ENCODE results near the gene DMAP1. TPM values are rescaled to one million over a fixed set of nuclear protein-coding genes. Genes with fewer than 3 reads are reported as not detected.
"Not testable (repeated sequence)": the region's sequence is repeated elsewhere in the genome, so short reads cannot be mapped to it uniquely, and the experiment has no call there.

Gene DMAP1, protein sequence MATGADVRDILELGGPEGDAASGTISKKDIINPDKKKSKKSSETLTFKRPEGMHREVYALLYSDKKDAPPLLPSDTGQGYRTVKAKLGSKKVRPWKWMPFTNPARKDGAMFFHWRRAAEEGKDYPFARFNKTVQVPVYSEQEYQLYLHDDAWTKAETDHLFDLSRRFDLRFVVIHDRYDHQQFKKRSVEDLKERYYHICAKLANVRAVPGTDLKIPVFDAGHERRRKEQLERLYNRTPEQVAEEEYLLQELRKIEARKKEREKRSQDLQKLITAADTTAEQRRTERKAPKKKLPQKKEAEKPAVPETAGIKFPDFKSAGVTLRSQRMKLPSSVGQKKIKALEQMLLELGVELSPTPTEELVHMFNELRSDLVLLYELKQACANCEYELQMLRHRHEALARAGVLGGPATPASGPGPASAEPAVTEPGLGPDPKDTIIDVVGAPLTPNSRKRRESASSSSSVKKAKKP
- total RNA-seq: 28.8 TPM
- long read RNA-seq, transcript DMAP1-202 (11 exons, 1,545 nt): minor isoform, 7 of 74 reads
- long read RNA-seq, transcript DMAP1-203 (10 exons, 1,730 nt): minor isoform, 16 of 74 reads
- long read RNA-seq, transcript DMAP1-201 (11 exons, 1,552 nt): major isoform, 42 of 74 reads
- long read RNA-seq, partial matches to known transcripts: 3 of 74 reads
- long read RNA-seq, other reads (novel, unspliced or antisense): 6 of 74 reads

DNA sequence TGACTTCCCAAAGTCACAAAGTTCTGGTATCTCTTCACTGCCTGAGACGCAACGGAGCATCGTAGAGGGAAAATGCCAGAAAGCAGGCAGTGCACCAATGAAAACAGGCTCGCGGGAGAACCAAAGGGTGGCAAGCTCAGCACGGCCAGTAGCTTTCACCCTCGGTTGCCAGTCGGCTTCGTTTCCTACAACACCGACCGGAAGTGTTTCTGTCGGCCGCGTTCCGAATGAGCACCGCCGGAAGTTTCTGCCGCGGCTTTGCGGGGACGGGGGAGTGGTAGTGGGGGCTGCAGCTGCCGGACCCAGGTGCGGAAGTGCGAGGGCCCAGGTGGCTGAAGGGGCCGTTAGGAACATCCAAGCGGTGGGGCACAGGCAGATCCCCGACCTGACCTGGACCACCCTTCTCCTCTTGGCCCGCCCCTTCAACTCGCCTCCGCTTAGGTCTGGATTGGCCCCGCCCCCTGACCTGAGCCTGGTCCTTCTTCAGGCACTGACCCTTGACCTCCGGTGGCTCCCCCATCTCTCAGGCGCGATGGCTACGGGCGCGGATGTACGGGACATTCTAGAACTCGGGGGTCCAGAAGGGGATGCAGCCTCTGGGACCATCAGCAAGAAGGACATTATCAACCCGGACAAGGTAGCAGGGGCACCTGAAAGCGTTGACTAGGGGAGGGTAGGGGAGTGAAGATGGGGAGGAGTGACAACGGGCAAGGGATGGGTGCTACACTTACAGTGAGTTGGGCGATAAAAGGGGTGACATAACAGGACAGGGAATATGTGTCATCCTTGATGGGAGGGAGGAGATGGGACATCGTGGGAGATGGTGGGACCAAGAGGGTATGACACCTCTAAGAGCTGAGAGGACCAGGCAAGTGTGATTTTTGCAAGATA is at the start of gene DMAP1:
Gene DMAP1, plus strand, starts transcription at position 250 of the 891 bp plus-strand sequence. Its CDS starts 283 bp downstream, at position 533.
- ATAC-seq: peak; percentile 91
- intact Hi-C loops (cut with micrococcal nuclease): no loop called here
- DNase-seq: peak; percentile 87

DNA sequence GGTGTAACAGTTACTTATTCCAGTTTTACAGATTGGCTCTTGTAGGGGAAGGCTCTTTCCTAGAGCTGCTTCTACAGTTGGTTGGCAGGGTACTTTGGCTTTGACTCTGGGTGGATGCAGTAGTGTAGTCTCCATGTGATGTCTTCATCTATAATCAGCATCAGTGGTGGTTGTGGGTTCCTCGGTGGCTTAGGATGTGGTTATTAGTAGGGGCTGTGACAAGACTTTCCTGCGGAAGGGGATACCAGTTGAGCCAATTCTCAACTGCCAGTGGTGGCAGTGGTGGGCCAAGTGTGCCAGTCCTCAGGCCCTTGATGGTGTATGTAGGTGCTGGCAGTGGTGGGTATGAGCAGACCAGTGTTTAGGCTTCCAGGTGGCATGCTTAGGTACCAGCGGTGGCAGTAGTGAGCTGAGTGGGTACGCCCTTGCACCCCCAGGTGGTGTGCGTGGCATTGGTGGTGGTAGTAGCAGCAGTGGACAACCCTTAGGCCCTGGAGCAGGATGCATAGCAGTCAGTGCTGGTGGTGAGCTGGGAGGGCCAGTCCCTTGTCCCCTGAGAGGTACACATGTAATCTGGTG is 44.7 kb upstream of the DMAP1 start:
- intact Hi-C loops (cut with micrococcal nuclease): no loop called here
- ATAC-seq (no peak), DNase-seq (no peak)

DNA sequence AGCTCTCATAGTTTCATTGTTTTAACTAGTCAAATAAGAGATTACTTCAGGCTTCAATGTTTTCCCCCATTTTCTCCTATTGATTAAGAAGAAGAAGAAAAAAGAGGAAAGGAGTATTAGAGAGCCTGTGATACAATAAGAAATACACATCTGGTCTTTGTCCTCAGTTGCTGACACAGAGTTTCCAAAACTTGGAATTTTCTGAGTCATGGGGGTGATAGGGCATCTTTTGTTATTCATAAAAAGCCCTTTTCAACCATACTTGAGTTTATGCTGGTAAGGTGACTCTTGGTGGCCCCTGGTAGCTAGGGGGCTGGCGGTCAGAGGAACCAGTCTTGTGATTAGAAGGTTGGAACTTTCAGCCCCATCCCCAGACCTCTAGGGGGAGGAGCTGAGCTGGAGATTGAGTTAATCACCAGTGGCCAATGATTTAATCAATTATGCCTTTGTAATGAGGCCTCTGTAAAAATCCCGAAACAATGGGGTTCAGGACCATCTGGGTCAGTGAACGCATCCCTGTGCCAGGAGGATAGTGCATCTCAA is 42.9 kb upstream of the DMAP1 start:
- intact Hi-C loops (cut with micrococcal nuclease): no loop called here

DNA sequence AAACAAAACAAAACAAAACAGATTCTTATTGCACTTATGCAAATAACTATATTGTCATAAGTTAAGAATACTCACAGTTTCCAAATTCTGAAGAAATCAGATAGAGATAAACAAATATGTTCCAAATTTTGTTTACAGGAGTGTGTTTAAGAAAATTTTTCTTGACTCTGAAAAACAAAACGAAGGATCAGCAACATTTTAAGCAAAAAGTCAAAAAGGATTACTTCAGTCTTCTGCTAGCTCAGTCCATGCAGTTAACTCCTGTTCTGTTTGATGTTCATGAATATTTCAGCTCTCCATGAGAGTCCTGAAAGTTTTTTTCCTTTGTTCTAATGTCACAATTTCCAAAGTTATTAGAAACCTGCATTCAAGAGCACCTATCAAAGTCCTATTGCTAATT is 38.6 kb upstream of the DMAP1 start:
- DNase-seq (no peak), ATAC-seq (no peak)
- intact Hi-C loops (cut with micrococcal nuclease): no loop called here

More for the DNA sequence above, 42.9 kb upstream of the DMAP1 start:
- DNase-seq (no peak), ATAC-seq (no peak)

DNA sequence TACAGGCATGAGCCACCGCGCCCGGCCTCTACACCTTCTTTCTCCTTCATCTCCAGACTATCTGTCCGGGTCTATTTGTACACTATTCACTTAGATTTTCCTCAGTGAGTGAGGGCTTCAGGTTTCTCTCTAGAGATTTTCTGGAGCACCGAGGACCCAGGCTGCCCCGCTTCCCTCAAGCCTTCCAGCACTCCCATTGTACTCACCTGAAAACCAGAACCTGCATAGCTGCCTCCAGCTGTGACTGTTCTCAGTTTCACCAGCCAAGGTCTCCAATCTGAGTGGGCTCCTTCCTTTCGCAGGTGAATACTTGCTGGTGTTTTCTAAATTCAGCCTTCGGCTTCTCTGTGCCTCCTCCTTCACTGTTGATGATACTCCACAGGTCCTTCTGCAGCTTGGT is 12.9 kb upstream of the DMAP1 start:
- no peak for DNase-seq
- intact Hi-C loops (cut with micrococcal nuclease): no loop called here
- ATAC-seq: no peak

DNA sequence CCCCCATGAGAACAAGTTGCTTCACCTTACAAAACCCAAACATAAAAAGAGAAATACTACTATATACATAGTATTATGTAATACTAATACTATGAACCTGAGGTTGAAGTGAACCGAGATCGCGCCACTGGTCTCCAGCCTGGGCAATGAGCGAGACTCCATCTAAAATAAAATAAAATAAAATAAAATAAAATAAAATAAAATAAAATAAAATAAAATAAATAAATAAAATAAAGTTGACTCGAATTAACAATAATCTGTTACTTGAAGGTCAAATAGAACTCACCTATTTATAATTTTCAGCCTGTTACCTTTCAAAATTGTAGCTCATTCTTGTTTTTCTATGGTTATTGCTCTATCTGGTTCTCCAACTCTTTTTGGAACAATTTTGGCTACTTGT is 6.7 kb upstream of the DMAP1 start:
- DNase-seq; intact Hi-C loops (cut with micrococcal nuclease); ATAC-seq: not testable (repeated sequence)

DNA sequence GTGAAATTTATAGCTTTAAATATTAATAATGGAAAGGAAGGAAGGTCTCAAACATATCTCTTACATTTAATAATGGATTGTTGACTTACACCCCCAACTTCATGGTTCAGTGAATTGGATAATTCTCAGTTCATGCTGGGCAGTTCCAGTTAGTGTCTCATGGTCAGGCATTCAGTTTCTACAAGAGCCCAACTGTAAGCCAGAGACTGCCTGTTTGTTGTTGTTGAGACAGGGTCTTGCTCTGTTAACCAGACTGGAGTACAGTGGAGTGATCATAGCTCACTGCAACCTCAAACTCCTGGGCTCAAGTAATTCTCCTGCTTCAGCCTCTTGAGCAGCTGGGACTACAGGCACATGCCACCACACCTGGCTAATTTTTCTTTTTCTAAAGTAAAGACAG is 5.0 kb upstream of the DMAP1 start:
- intact Hi-C loops (cut with micrococcal nuclease): no loop called here
- ATAC-seq (no peak), DNase-seq (no peak)

DNA sequence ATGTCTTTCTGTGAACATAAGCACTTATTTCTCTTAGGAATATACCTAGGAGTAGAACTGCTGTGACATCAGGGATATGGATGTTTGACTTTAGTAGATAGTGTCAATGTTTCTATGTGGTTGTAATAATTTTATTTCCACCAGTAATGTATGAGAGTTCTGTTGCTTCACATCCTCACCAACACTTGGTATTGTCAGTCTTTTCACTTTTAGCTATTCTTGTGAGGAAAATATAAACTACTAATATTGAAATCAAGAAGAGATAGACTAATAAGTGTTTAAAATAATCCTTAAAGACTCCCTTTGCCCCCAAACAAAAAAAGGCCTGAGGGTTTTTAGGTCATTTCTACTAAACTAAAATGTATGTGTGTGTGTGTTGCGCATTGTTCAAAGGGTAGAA is 2.7 kb upstream of the DMAP1 start:
- no peak for ATAC-seq
- DNase-seq: no peak
- intact Hi-C loops (cut with micrococcal nuclease): no loop called here

DNA sequence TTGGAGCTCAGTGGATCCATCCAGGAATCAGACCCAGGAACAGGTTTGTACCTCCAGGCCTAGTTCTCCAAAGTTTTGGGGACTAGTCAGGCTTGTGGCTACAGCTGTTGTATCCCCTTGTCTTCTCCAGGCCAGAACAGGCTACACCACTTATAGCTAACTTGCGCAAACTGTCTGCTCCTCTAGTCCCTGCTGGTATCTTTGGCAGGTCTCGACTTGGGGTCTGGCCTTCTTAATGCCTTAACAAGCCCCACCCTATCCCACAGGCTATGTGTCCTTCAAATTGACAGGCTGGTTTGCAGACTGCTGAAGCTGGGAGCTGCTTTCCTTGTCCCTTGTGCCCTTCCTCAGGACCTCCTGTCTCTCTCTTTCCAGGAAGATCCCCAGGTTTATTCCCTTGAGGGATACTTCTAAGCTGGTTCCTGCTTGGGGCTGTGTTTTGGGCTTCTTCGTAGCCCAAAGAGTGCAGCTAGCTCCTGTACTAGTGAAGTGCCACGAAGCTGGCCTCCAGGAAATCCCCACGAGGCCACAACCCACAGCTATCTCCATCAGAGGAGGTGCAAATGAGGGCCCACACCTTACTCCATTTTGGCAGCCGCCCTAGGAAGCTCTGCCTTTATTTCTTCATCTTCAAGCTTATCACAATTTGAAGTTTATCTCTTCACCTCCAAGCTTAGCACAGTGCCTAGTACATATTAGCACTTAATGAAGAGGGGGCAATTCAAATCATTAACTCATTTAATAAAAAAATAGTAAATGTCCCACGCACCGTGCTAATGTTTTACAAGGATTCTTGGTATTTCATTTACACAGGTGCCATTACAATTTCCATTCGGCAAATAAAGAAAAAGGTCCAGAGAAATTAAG is 683 bp upstream of the DMAP1 start:
- intact Hi-C loops (cut with micrococcal nuclease): no loop called here
- no peak for ATAC-seq
- DNase-seq: no peak

DNA sequence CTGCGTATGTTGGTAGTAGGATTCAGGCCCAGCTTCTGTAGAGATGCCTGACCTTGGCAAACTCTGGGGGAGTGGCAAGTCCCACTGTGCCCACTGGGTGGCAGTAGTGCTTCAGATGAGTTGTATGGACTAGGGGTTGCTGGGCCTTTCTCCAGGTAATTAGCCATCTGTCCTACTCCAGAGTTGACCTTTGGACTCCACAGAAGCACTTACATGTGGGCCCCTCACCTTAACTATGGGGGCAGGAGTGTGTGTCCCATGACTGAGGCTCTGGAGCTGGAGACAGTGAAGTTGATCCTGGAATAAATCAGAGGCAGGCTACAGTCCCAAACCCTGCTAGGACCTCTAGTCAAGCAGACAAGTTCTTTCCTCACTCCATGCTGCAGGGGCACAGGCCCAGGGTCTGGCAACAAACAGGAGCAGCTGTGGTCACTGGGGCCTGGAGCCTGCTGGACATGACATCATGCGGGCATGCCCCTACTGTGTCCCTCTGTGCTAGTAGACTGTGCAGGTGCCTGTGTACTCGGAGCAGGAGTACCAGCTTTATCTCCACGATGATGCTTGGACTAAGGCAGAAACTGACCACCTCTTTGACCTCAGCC is 4.6 kb downstream of the DMAP1 start:
- intact Hi-C loops (cut with micrococcal nuclease): no loop called here
- ATAC-seq (peak; percentile 59), DNase-seq (peak; percentile 80)

DNA sequence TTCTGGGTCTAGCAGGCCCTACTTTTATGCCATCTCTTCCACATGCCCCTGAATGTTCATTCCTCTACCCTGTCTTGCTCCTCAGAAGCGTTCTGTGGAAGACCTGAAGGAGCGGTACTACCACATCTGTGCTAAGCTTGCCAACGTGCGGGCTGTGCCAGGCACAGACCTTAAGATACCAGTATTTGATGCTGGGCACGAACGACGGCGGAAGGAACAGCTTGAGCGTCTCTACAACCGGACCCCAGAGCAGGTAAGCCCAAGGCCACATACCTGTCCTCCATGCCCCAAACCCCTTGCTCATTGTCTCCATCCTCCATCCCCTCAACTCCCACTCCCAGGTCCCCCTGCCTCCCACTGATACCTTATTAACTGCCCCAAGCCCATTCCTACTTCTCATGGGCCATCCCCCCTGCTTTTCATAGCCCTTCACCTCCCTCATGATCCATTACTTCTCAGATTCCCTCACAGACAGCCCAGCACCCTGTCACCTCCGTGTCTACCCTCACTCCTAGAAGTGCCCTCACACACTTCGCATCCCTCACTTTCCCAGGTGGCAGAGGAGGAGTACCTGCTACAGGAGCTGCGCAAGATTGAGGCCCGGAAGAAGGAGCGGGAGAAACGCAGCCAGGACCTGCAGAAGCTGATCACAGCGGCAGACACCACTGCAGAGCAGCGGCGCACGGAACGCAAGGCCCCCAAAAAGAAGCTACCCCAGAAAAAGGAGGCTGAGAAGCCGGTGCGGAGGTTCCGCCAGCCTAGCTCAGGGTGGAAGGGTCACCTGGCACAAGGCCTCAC is 5.4 kb downstream of the DMAP1 start:
- intact Hi-C loops (cut with micrococcal nuclease): no loop called here
- ATAC-seq: no peak
- no peak for DNase-seq

DNA sequence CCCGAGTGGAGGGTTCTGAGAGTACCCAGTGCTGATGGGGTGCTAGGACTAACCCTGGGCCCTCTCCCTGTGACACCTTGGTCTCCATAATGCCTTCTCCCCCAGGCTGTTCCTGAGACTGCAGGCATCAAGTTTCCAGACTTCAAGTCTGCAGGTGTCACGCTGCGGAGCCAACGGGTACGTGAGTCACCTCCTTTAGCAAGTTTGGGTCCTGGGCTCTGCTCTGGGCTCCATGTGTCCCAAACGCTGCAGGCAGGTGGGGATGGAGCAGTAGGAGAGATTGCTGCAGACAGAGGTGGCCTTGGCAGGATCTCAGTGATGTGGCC is 6.0 kb downstream of the DMAP1 start:
- intact Hi-C loops (cut with micrococcal nuclease): no loop called here
- ATAC-seq: no peak
- DNase-seq: no peak

DNA sequence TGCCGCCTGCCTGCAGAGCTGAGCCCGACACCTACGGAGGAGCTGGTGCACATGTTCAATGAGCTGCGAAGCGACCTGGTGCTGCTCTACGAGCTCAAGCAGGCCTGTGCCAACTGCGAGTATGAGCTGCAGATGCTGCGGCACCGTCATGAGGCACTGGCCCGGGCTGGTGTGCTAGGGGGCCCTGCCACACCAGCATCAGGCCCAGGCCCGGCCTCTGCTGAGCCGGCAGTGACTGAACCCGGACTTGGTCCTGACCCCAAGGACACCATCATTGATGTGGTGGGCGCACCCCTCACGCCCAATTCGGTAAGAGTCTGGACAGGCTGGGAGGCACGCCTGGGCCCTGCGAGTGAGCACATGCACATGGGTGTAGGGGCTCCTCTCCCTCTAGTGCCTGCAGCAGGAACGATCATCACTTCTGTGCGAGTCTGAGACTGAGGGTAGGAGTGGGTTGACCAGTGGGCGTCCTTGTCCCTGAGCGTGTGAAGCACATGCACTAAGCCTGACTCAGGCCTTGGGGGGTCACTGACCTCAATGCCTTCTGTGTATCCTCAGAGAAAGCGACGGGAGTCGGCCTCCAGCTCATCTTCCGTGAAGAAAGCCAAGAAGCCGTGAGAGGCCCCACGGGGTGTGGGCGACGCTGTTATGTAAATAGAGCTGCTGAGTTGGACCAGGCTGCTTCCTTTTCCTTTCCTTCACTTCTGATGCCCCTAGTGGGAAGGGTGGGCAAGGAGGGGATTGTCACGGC is 6.9 kb downstream of the DMAP1 start:
- DNase-seq: no peak
- no peak for ATAC-seq
- intact Hi-C loops (cut with micrococcal nuclease): no loop called here

DNA sequence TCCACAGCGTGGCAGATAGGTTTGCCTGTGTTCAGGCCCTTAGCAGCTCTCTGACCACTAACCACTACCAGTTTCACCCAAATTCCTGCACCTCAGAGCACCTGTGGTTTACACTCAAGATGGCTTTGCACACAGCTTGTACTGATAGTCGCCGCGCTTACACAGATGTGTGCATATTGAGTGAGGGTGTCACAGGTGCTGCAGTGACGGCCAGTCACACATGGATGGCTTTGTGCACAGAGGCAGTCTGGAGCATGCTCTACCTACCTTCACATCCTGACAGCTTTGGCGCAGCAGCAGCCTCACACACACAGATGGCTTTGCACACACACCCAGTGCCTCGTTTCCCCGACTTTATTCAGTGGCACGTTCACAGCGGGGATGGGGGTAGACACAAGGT is 7.5 kb downstream of the DMAP1 start:
- intact Hi-C loops (cut with micrococcal nuclease): no loop called here
- no peak for DNase-seq
- no peak for ATAC-seq

DNA sequence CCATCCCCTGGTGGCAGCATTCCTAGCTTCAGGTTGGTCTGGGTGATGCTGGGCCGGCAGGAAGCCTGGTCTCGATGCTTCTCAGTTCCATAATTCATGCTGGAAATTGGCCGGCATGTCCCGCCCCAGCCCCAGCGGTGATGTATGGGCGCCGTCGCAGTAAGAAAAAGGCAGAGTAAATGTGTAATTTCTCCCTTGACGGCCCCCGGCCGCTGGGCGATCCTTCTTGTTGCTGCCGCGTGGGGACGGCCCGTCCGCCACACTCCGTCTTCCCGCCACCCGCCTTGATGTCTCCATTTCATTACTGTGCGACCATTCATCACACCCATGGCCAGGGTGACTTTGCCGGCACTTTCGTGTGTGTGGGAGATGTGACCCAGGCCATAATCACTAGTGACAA is 8.5 kb downstream of the DMAP1 start:
- DNase-seq (no peak), ATAC-seq (no peak)
- intact Hi-C loops (cut with micrococcal nuclease): no loop called here

DNA sequence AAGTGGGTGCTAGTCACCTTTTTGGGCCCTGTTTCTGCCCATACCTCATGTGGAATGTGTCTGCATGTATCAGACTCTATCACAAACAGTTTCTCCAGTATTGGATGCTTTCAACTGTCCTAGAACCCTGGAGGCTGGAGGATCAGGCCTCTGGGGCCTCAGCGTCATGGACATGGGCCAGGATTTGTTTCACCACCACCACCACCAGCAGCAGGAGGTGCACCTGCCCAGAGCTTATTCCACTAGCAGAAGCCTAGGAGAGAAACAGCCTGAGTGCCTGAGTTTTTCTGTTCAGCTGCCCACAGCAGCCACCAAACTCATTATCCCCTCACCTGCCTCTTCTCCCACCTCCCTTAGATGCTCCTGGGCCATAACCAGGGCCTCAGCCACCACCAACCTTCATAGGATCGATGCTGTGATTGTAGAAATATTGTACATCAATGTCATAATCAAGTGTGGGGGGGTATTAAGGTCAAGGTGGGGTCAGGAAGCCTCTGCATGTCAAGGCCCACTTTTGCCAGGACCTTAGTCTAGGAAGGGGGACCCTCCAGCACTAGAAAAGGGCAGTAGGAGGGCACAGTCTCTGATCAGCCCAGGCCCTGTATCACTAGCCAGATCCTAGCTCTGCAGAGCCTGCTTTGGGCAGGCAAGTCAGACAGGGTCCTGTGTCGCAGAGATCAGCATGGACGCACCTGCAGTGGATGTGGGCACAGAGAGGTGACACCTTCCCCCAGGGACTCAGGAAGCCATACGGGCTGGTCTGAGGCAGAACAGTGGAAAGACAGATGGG is 9.3 kb downstream of the DMAP1 start:
- DNase-seq: no peak
- ATAC-seq: no peak
- intact Hi-C loops (cut with micrococcal nuclease): no loop called here

Data from left ventricle myocardium superior (tissue), 1 donor.